Fibroblast of lung (primary cell): ENCODE measurements around the gene ARL15.

Experiments used
- CTCF ChIP-seq, 2 donors: IDR thresholded peaks in 1 of 2; conservative IDR thresholded peaks in 1 of 2; 1 replicate in 1 of 2; 2 replicates in 1 of 2; pipeline ENCODE4 v1.5.1; 2011 to 2012; ENCODE audit warnings: low read length in 2 of 2, control low read depth in 1 of 2, inconsistent platforms in 1 of 2, low read depth in 1 of 2, mild to moderate bottlenecking in 1 of 2
- EZH2 ChIP-seq: IDR thresholded peaks from 2 replicates; pipeline ENCODE4 v1.5.1; 2012; ENCODE audit warnings: low read length, control low read depth, mild to moderate bottlenecking; ENCODE audit errors: missing control alignments

GRCh38 chr5:54294097-54294667 is 16.2 kb downstream of the ARL15 start:
- TF ChIP-seq CTCF (conservative IDR thresholded peaks at IDR 0.05 in 1 of 2, IDR thresholded peaks at IDR 0.05 in 1 of 2; ENCODE audit: low read depth in 1 of 2, low read length in 2 of 2) = no peak
- TF ChIP-seq EZH2 = no peak
